ENCODE measurements around the gene ABHD2. TPM values are rescaled to one million over a fixed set of nuclear protein-coding genes. Genes with fewer than 3 reads are reported as not detected.

The ABHD2 gene
- total and polyA plus RNA-seq, 2 donors (not counting 3 experiments of a cell fraction or from before 2014, with no cell fraction given), result 14.0 to 62.2 TPM

- POLR2A ChIA-PET, result no interaction called here
- FAIRE-seq, result no peak
- Histone ChIP-seq H3K27ac (ENCODE audit: insufficient read depth, low read depth, low read length) (no peak overlapping the region), H3K79me2 (ENCODE audit: control insufficient read depth, insufficient read depth, low read length) (no peaks in the 10 kb centered on the region), H3K9me1 (replicated peaks; ENCODE audit: control insufficient read depth, extremely low read depth, insufficient read depth, low read length) (no peaks in the 10 kb centered on the region), H3K9ac (replicated peaks; ENCODE audit: extremely low read depth, insufficient read depth, low read length) (no peak overlapping the region), H3K9me3 (replicated peaks; ENCODE audit: control insufficient read depth, insufficient read depth, low read length) (no peaks in the 10 kb centered on the region), H3K4me1 (ENCODE audit: control insufficient read depth, extremely low read depth, insufficient read depth, low read length) (peaks cover 19% of the 10 kb centered on the region), H3K4me2 (ENCODE audit: insufficient read depth, low read length) (no peak overlapping the region), H4K20me1 (replicated peaks; ENCODE audit: control insufficient read depth, extremely low read depth, insufficient read depth, low read length) (no peaks in the 10 kb centered on the region), H3K36me3 (ENCODE audit: control insufficient read depth in 2 of 2, extremely low read depth in 1 of 2, insufficient read depth in 2 of 2, low read length in 2 of 2) (peaks cover 0 to 2% of the 10 kb centered on the region in 2 experiments), H3K27me3 (ENCODE audit: control insufficient read depth in 2 of 2, insufficient read depth in 2 of 2, low read length in 2 of 2) (no peaks in the 10 kb centered on the region), H2AFZ (ENCODE audit: low read depth, low read length) (no peak overlapping the region), H3K4me3 (replicated peaks in 1 of 3; ENCODE audit: insufficient read depth in 1 of 3, low read depth in 1 of 3, low read length in 3 of 3) (no peak overlapping the region)
- BruUV-seq (replicated peaks), result no TSS peak
- CTCF ChIA-PET, result interaction anchor here (0.7 to 7.3 kb wide), 3 partner anchors 10 to 62 kb away, joined by 3 to 80 read pairs (median 5); no protein-coding TSS in a partner anchor
- TF ChIP-seq MYC (IDR thresholded peaks at IDR 0.05; ENCODE audit: low read depth, low read length) (no peak), FOS (IDR thresholded peaks at IDR 0.05; ENCODE audit: borderline replicate concordance, insufficient read depth, low read length) (no peak), JUN (IDR thresholded peaks at IDR 0.05; ENCODE audit: borderline replicate concordance, insufficient read depth, insufficient read length, low read depth) (no peak), MAX (IDR thresholded peaks at IDR 0.05; ENCODE audit: insufficient read depth, insufficient read length) (no peak), POLR2A (IDR thresholded peaks at IDR 0.05; ENCODE audit: low read depth, low read length) (no peak), GATA2 (IDR thresholded peaks at IDR 0.05; ENCODE audit: insufficient read depth, insufficient read length, low read depth, low read length) (no peak), POLR2AphosphoS5 (IDR thresholded peaks at IDR 0.05; ENCODE audit: insufficient read depth, low read depth, low read length) (no peak), EZH2 (IDR thresholded peaks at IDR 0.05; ENCODE audit: borderline replicate concordance, low read depth, low read length, severe bottlenecking) (no peak)
- TF ChIP-seq, protein P1, sequence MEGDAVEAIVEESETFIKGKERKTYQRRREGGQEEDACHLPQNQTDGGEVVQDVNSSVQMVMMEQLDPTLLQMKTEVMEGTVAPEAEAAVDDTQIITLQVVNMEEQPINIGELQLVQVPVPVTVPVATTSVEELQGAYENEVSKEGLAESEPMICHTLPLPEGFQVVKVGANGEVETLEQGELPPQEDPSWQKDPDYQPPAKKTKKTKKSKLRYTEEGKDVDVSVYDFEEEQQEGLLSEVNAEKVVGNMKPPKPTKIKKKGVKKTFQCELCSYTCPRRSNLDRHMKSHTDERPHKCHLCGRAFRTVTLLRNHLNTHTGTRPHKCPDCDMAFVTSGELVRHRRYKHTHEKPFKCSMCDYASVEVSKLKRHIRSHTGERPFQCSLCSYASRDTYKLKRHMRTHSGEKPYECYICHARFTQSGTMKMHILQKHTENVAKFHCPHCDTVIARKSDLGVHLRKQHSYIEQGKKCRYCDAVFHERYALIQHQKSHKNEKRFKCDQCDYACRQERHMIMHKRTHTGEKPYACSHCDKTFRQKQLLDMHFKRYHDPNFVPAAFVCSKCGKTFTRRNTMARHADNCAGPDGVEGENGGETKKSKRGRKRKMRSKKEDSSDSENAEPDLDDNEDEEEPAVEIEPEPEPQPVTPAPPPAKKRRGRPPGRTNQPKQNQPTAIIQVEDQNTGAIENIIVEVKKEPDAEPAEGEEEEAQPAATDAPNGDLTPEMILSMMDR (IDR thresholded peaks at IDR 0.05; ENCODE audit: extremely low read depth in 1 of 2, insufficient read depth in 1 of 2, low read depth in 1 of 2, low read length in 2 of 2), result no peak
- intact Hi-C loops (cut with micrococcal nuclease), result no loop called here
- dilution Hi-C loops (cut with MboI; ENCODE audit: extremely low pct_ligation_motif_present, low sequenced_read_pairs), result no loop called here
- DNase-seq (ENCODE audit: low read depth, low spot score), result no peak
Measured at GRCh38 chr15:89195836-89196235, 107.6 kb downstream of the ABHD2 start.

Measured in endothelial cell of umbilical vein (primary cell).